MCF 10A (cell line): Measurements from ENCODE around the gene COG8. TPM values are rescaled to one million over a fixed set of nuclear protein-coding genes. Genes with fewer than 3 reads are reported as not detected.

ENCODE experiments used
- BruUV-seq: library from RNA; stranded (reverse); fragments of 400-500 nt; replicated peaks from 2 replicates; lab custom pipeline; 2021; lab: Mats Ljungman, UMichigan
- CTCF ChIA-PET: fragments of 300-600 bp; sonication (Branson Sonifier 250); formaldehyde crosslinking; extraction: SDS; loops from one replicate; lab custom pipeline; 2021; ENCODE audit warnings: antibody characterized with exemption, inconsistent platforms; lab: Yijun Ruan, JAX
- POLR2A ChIA-PET: fragments of 300-600, 350-650 bp; sonication (Branson Sonifier 250); formaldehyde crosslinking; extraction: SDS; loops from one replicate; lab custom pipeline; 2020; ENCODE audit warnings: antibody characterized with exemption, inconsistent platforms; lab: Yijun Ruan, JAX
- DNase-seq: peaks from one replicate; pipeline ENCODE4 v3.0.0-alpha.2; 2018; ENCODE audit not compliant: unreplicated experiment
- H3K27ac Mint-ChIP-seq: one replicate; pipeline ENCODE4 v1.8.0; 2022; ENCODE audit warnings: mild to moderate bottlenecking, low read depth, mixed read lengths; ENCODE audit not compliant: unreplicated experiment
- H3K27me3 Mint-ChIP-seq: one replicate; pipeline ENCODE4 v1.8.0; 2022; ENCODE audit warnings: mixed read lengths; ENCODE audit not compliant: insufficient read depth, unreplicated experiment
- H3K36me3 Mint-ChIP-seq: one replicate; pipeline ENCODE4 v1.8.0; 2022; ENCODE audit warnings: mild to moderate bottlenecking, moderate library complexity, mixed read lengths; ENCODE audit not compliant: insufficient read depth, unreplicated experiment
- H3K4me1 Mint-ChIP-seq: one replicate; pipeline ENCODE4 v1.8.0; 2022; ENCODE audit warnings: mixed read lengths; ENCODE audit not compliant: insufficient read depth, unreplicated experiment
- H3K4me3 Mint-ChIP-seq: one replicate; pipeline ENCODE4 v1.8.0; 2022; ENCODE audit warnings: mild to moderate bottlenecking, moderate library complexity, mixed read lengths; ENCODE audit not compliant: unreplicated experiment
- H3K9me3 Mint-ChIP-seq: one replicate; pipeline ENCODE4 v1.8.0; 2022; ENCODE audit warnings: mixed read lengths; ENCODE audit not compliant: unreplicated experiment
- intact Hi-C: fragments of 100-400 bp; cut with micrococcal nuclease; formaldehyde crosslinking; loops from 2 replicates; pipeline ENCODE4 v1.14.1; 2022
- total RNA-seq: library from RNA; stranded (reverse); gene quantifications from 2 replicates; pipeline ENCODE4 v1.2.3, GENCODE V29; 2022
- TF ChIP-seq, protein P1 (sequence below): fragments of 200-600 bp; IDR thresholded peaks from one replicate; pipeline ENCODE4 v1.8.0; 2022; ENCODE audit warnings: antibody characterized with exemption, mild to moderate bottlenecking; ENCODE audit not compliant: unreplicated experiment

Gene COG8
- total RNA-seq, 1 experiment from 2014 or later, result 29.3 TPM

DNA sequence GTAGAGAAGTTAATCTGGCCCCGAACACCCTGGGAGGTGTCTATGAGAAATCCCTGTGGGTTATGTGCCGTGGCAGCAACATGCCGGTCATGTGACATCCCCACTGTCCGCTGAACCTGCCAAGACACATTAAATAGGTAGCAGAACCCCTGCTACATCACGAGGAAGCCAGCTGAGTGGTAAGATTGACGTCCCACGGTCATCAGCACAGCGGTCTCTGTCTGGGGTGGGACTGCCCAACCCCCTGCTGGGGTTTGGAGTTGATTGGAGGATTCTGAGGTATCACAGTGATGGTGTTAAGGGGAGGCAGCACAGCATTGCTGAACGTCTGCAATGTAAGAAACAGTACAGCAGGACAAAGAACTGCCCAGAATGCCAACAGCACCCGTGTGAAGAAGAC is 10.2 kb upstream of the COG8 start:
- Mint-ChIP-seq H3K36me3 (peaks cover 33% of the 10 kb centered on the region), H3K4me1 (no peaks in the 10 kb centered on the region), H3K9me3 (no peaks in the 10 kb centered on the region), H3K27ac (no peak overlapping the region), H3K27me3 (no peaks in the 10 kb centered on the region), H3K4me3 (no peak overlapping the region)
- TF ChIP-seq, protein P1, sequence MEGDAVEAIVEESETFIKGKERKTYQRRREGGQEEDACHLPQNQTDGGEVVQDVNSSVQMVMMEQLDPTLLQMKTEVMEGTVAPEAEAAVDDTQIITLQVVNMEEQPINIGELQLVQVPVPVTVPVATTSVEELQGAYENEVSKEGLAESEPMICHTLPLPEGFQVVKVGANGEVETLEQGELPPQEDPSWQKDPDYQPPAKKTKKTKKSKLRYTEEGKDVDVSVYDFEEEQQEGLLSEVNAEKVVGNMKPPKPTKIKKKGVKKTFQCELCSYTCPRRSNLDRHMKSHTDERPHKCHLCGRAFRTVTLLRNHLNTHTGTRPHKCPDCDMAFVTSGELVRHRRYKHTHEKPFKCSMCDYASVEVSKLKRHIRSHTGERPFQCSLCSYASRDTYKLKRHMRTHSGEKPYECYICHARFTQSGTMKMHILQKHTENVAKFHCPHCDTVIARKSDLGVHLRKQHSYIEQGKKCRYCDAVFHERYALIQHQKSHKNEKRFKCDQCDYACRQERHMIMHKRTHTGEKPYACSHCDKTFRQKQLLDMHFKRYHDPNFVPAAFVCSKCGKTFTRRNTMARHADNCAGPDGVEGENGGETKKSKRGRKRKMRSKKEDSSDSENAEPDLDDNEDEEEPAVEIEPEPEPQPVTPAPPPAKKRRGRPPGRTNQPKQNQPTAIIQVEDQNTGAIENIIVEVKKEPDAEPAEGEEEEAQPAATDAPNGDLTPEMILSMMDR, result no peak
- no peak for DNase-seq
- CTCF ChIA-PET, result no interaction called here
- no TSS peak for BruUV-seq
- POLR2A ChIA-PET, result interaction anchor here (1.4 to 2.2 kb wide), 2 partner anchors 8 to 32 kb away, joined by 3 to 12 read pairs; no protein-coding TSS in a partner anchor
- intact Hi-C loops, result no loop called here

DNA sequence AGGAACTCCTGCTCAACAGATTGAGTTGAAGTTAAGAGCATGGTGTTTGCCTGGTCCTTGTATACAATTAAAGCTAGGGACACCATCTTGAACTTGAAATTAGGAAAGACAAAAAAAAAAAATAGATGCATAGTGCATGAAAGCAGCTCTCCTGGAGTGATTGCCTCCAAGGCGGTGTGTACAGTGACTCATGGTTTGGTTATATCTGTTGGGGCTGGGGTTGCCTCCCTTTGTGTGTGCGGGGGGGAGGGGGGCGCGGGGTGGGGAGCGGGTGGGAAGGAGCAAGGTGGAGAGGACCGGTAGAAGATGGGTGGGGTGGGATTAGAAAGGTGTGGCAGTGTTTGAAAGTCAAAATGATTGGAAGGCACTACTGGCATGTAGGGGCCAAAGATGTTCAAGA is 8.9 kb upstream of the COG8 start:
- no peak for DNase-seq
- ChIA-PET POLR2A (interaction anchor here (1.1 to 1.2 kb wide), 2 partner anchors 9 to 19 kb away, joined by 3 to 4 read pairs; no protein-coding TSS in a partner anchor), CTCF (interaction anchor here (0.6 kb wide), 2 partner anchors 19 to 24 kb away, joined by 3 read pairs; no protein-coding TSS in a partner anchor)
- Mint-ChIP-seq H3K27me3 (no peaks in the 10 kb centered on the region), H3K36me3 (peaks cover 43% of the 10 kb centered on the region), H3K9me3 (no peaks in the 10 kb centered on the region), H3K4me1 (no peaks in the 10 kb centered on the region), H3K4me3 (no peak overlapping the region), H3K27ac (no peak overlapping the region)
- intact Hi-C loops, result no loop called here
- BruUV-seq, result no TSS peak
- TF ChIP-seq, protein P1, result no peak

DNA sequence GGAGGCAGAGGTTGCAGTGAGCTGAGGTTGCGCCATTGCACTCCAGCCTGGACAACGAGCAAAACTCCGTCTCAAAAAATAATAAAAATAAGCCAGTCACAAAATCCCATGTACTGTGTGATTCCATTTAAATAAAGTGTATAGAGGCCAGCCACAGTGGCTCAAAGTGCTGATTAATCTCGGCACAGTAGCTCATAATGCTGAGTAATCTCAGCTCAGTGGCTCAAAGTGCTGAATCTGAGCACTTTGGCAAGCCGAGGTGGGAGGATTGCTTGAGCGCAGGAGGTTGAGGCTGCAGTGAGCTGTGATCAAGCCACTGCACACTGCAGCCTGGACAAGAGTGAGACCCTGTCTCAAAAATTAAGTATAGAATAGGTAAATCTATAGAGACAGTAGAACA is 7.3 kb upstream of the COG8 start:
- Mint-ChIP-seq H3K4me1 (no peaks in the 10 kb centered on the region), H3K9me3 (no peaks in the 10 kb centered on the region), H3K27me3 (no peaks in the 10 kb centered on the region), H3K4me3 (no peak overlapping the region), H3K36me3 (peaks cover 43% of the 10 kb centered on the region), H3K27ac (no peak overlapping the region)
- POLR2A ChIA-PET, result no interaction called here
- CTCF ChIA-PET, result no interaction called here
- TF ChIP-seq, protein P1, result no peak
- no TSS peak for BruUV-seq
- intact Hi-C loops, result no loop called here
- no peak for DNase-seq

DNA sequence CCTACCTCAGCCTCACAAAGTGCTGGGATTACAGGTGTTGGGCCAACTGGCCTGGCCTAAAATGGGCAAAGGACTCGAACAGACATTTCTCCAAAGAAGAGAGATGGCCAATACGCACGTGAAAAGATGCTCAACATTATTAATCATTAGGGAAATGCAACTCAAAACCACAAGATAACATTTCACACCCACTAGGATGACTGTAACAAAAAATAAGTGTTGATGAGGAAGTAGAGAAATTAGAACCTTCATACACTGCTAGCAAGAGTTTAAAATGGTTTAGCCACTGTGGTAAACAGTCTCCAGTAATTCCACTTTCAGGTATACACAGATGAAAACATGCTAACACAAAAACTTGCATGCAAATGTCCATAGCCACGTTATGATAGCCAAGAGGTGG is 6.6 kb upstream of the COG8 start:
- Mint-ChIP-seq H3K36me3 (peaks cover 48% of the 10 kb centered on the region), H3K27me3 (no peaks in the 10 kb centered on the region), H3K27ac (no peak overlapping the region), H3K4me1 (no peaks in the 10 kb centered on the region), H3K4me3 (no peak overlapping the region), H3K9me3 (no peaks in the 10 kb centered on the region)
- intact Hi-C loops, result no loop called here
- ChIA-PET CTCF (no interaction called here), POLR2A (interaction anchor here (0.6 kb wide), 1 partner anchor 1821 kb away, joined by 3 read pairs; no protein-coding TSS in a partner anchor)
- TF ChIP-seq, protein P1, result no peak
- DNase-seq, result no peak
- BruUV-seq, result no TSS peak
